GM13977 (cell line): Measurements from ENCODE around the gene ALG5.

Experiments used
- DNase-seq: peaks from one replicate; pipeline ENCODE4 v3.0.0; 2012; ENCODE audit warnings: low spot score
- in situ Hi-C: fragments of 300-500 bp; cut with MboI; formaldehyde crosslinking; loops from one replicate; pipeline ENCODE4 v1.12.0; 2022; ENCODE audit warnings: low sequenced_read_pairs, low pct_unique_long_range_greater_than_20kb, mixed read lengths, inconsistent platforms; ENCODE audit not compliant: unreplicated experiment
- TF ChIP-seq, protein P1 (sequence below): IDR thresholded peaks from 2 replicates; pipeline ENCODE4 v1.5.1; 2012; ENCODE audit warnings: mild to moderate bottlenecking, control low read depth; ENCODE audit not compliant: insufficient read depth; ENCODE audit errors: extremely low read depth, missing control alignments

The ALG5 gene

DNA sequence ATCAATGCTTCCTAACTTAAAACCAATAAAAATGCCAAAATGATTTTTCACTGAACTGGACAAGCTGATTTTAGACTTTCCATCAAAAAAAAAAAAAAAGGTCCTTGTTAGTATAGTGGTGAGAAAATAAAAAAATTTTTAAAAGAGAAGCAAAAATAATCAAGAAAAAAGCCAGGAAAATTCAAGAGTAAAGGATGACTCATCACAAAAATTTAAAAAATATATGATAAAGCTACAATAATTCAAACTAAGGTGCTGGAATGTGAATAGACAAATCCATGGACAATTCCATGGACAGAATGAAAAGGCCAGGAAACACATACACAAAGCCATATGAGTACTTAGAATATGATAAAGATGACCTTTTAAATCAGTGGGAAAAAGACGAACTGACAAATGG is 26.1 kb downstream of the ALG5 start:
- in situ Hi-C loops, result no loop called here
- TF ChIP-seq, protein P1, sequence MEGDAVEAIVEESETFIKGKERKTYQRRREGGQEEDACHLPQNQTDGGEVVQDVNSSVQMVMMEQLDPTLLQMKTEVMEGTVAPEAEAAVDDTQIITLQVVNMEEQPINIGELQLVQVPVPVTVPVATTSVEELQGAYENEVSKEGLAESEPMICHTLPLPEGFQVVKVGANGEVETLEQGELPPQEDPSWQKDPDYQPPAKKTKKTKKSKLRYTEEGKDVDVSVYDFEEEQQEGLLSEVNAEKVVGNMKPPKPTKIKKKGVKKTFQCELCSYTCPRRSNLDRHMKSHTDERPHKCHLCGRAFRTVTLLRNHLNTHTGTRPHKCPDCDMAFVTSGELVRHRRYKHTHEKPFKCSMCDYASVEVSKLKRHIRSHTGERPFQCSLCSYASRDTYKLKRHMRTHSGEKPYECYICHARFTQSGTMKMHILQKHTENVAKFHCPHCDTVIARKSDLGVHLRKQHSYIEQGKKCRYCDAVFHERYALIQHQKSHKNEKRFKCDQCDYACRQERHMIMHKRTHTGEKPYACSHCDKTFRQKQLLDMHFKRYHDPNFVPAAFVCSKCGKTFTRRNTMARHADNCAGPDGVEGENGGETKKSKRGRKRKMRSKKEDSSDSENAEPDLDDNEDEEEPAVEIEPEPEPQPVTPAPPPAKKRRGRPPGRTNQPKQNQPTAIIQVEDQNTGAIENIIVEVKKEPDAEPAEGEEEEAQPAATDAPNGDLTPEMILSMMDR, result no peak

GRCh38 chr13:36966404-36966803 is 32.7 kb downstream of the ALG5 start:
- DNase-seq, result no peak
- TF ChIP-seq, protein P1, result no peak
- in situ Hi-C loops, result no loop called here

More for the DNA sequence above, 26.1 kb downstream of the ALG5 start:
- no peak for DNase-seq

- TF ChIP-seq, protein P1, result no peak
- in situ Hi-C loops, result no loop called here
- DNase-seq, result no peak
These were observed 33.4 kb downstream of the ALG5 start for GRCh38 chr13:36965767-36966166.

- in situ Hi-C loops, result no loop called here
- no peak for DNase-seq
- TF ChIP-seq, protein P1, result no peak
These were observed 39.6 kb downstream of the ALG5 start for GRCh38 chr13:36959456-36960116.

DNA sequence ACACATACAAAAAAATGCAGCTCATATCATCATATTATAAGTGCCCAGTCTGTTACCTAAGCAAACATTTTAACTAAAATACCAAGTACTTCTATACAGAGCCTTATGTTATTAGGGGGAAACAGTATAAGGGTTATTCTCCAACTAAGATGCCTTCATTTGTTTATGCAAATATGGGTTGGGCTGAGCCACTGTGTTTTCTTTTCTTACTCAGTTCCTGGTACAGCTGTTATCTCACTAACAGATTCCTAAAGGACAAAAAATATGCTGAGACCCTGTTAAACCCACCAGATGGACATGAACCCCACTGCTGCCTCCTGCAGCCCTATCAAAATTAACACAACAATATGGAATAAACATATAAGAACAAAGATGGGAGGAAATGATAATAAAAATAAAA is 44.6 kb downstream of the ALG5 start:
- TF ChIP-seq, protein P1, result no peak
- no peak for DNase-seq
- in situ Hi-C loops, result no loop called here

DNA sequence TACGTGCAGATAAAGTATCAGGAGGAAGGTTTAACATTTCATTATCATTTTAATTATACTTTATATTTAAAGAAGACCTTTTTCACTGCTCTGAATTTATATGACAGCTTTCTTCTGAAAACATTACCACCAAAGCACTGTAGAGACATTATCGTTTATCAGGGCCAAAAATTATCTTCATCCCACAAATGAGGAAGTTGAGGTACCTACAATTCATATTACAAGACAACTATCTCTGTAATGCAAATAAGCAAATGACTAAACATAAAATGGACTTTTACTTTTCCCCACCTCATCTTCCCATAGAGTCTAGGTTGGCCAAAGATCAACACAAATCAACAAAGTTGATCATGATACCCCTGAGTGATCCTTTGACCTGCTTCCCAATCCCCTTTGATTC is 48.2 kb downstream of the ALG5 start:
- in situ Hi-C loops, result no loop called here
- no peak for DNase-seq
- TF ChIP-seq, protein P1, result no peak

- in situ Hi-C loops, result no loop called here
- TF ChIP-seq, protein P1, result no peak
- DNase-seq, result no peak
These were observed 48.8 kb downstream of the ALG5 start for GRCh38 chr13:36950330-36950729.
